ENCODE results near the gene IDH3G. TPM values are rescaled to one million over a fixed set of nuclear protein-coding genes. Genes with fewer than 3 reads are reported as not detected.

IDH3G gene
- total and polyA plus RNA-seq, 3 experiments from 2014 or later = 54.2 to 109 (median 61.6) TPM

GRCh38 chrX:153736071-153736820 is 57.9 kb downstream of the IDH3G start:
- Mint-ChIP-seq H3K4me1 (peaks cover 24 to 30% (median 24%) of the 10 kb centered on the region in 3 donors), H3K36me3 (peaks cover 3 to 12% (median 4%) of the 10 kb centered on the region in 3 donors), H3K4me3 (no peak overlapping the region), H3K27me3 (peaks cover 0 to 9% of the 10 kb centered on the region in 2 donors), H3K9me3 (no peaks in the 10 kb centered on the region), H3K27ac (no peak overlapping the region)
- Histone ChIP-seq H3K36me3 (ENCODE audit: insufficient read depth, low read length) (no peaks in the 10 kb centered on the region), H3K27me3 (ENCODE audit: insufficient read depth, low read length, poor library complexity, severe bottlenecking) (no peaks in the 10 kb centered on the region), H3K27ac (ENCODE audit: low read depth, low read length) (no peak overlapping the region), H3K4me1 (ENCODE audit: insufficient read depth, low read length) (peaks cover 15% of the 10 kb centered on the region), H3K4me3 (ENCODE audit: low read length) (no peak overlapping the region), H3K9me3 (ENCODE audit: low read length) (no peaks in the 10 kb centered on the region)
- ChIA-PET CTCF (no interaction called here), POLR2A (no interaction called here)
- DNase-seq = no peak

Other genes with a start within 250 kb of the IDH3G start
- gene CCNQ, start 195.2 kb downstream of the IDH3G start, total RNA-seq = 10 to 100 TPM; 36.2 to 38.3 TPM
- gene CCNQ, start 195.2 kb downstream of the IDH3G start, polyA plus RNA-seq = 36.9 TPM
- under 1 TPM; 0.09 to 0.15 TPM for gene DUSP9, start 147.2 kb downstream of the IDH3G start, total RNA-seq
- 0.08 TPM for gene DUSP9, start 147.2 kb downstream of the IDH3G start, polyA plus RNA-seq
- gene PNCK, start 120.6 kb downstream of the IDH3G start, total RNA-seq = not detected
- not detected for gene PNCK, start 120.6 kb downstream of the IDH3G start, polyA plus RNA-seq
- 1 to 10 TPM; 1.0 to 1.2 TPM for gene SLC6A8, start 106.4 kb downstream of the IDH3G start, total RNA-seq
- gene SLC6A8, start 106.4 kb downstream of the IDH3G start, polyA plus RNA-seq = 0.12 TPM
- gene BCAP31, start 70.0 kb downstream of the IDH3G start, total RNA-seq = 100 to 1,000 TPM; 140 to 153 TPM
- gene BCAP31, start 70.0 kb downstream of the IDH3G start, polyA plus RNA-seq = 333 TPM
- 1 to 10 TPM; 3.9 to 4.1 TPM for gene ABCD1, start 69.5 kb downstream of the IDH3G start, total RNA-seq
- 3.4 TPM for gene ABCD1, start 69.5 kb downstream of the IDH3G start, polyA plus RNA-seq
- gene PLXNB3, start 30.1 kb downstream of the IDH3G start, total RNA-seq = under 1 TPM; 0.51 to 0.57 TPM
- gene PLXNB3, start 30.1 kb downstream of the IDH3G start, polyA plus RNA-seq = not detected
- gene SRPK3, start 13.3 kb downstream of the IDH3G start, total RNA-seq = not detected
- not detected for gene SRPK3, start 13.3 kb downstream of the IDH3G start, polyA plus RNA-seq
- gene SSR4, start 293 bp upstream of the IDH3G start, total RNA-seq = 100 to 1,000 TPM; 158 to 166 TPM
- 567 TPM for gene SSR4, start 293 bp upstream of the IDH3G start, polyA plus RNA-seq
- 1 to 10 TPM; 1.3 to 2.3 TPM for gene PDZD4, start 36.2 kb upstream of the IDH3G start, total RNA-seq
- 2.1 TPM for gene PDZD4, start 36.2 kb upstream of the IDH3G start, polyA plus RNA-seq
- gene L1CAM, start 91.8 kb upstream of the IDH3G start, total RNA-seq = under 1 TPM; 0.62 to 0.79 TPM
- gene L1CAM, start 91.8 kb upstream of the IDH3G start, polyA plus RNA-seq = 0.38 TPM
- not detected for gene AVPR2, start 110.3 kb upstream of the IDH3G start, total RNA-seq
- not detected for gene AVPR2, start 110.3 kb upstream of the IDH3G start, polyA plus RNA-seq
- gene ARHGAP4, start 131.9 kb upstream of the IDH3G start, total RNA-seq = 100 to 1,000 TPM; 124 to 133 TPM
- gene ARHGAP4, start 131.9 kb upstream of the IDH3G start, polyA plus RNA-seq = 116 TPM
- 100 to 1,000 TPM; 160 to 162 TPM for gene NAA10, start 140.7 kb upstream of the IDH3G start, total RNA-seq
- 105 TPM for gene NAA10, start 140.7 kb upstream of the IDH3G start, polyA plus RNA-seq
- 1 to 10 TPM; 3.5 to 4.6 TPM for gene RENBP, start 150.3 kb upstream of the IDH3G start, total RNA-seq
- not detected for gene RENBP, start 150.3 kb upstream of the IDH3G start, polyA plus RNA-seq
- gene HCFC1, start 177.4 kb upstream of the IDH3G start, total RNA-seq = 100 to 1,000 TPM; 152 to 156 TPM
- gene HCFC1, start 177.4 kb upstream of the IDH3G start, polyA plus RNA-seq = 12.4 TPM
- 1 to 10 TPM; 3.3 to 3.5 TPM for gene TMEM187, start 178.4 kb upstream of the IDH3G start, total RNA-seq
- 17.2 TPM for gene TMEM187, start 178.4 kb upstream of the IDH3G start, polyA plus RNA-seq
- 100 to 1,000 TPM; 208 to 214 TPM for gene IRAK1, start 225.5 kb upstream of the IDH3G start, total RNA-seq
- 58.0 TPM for gene IRAK1, start 225.5 kb upstream of the IDH3G start, polyA plus RNA-seq

Data from CD8-positive, alpha-beta memory T cell (primary cell).